Smooth muscle cell (in vitro differentiated cells): ENCODE measurements around the gene PODNL1. TPM values are rescaled to one million over a fixed set of nuclear protein-coding genes. Genes with fewer than 3 reads are reported as not detected.
A peak's percentile ranks its signal among the peaks of the same experiment; 100 is the strongest.

Experiments used
- DNase-seq: peaks from one replicate; lab custom pipeline; 2025; ENCODE audit not compliant: unreplicated experiment; lab: John Stamatoyannopoulos, UW
- H2AFZ ChIP-seq: fragments of 200-600 bp; sonication (generic); 2 replicates; pipeline ENCODE4 v1.6.0; 2016; ENCODE audit warnings: antibody characterized with exemption, low read depth, mild to moderate bottlenecking
- H3F3A ChIP-seq: fragments of 200-600 bp; sonication (generic); 2 replicates; pipeline ENCODE4 v1.6.0; 2017; ENCODE audit warnings: antibody characterized with exemption, low read depth
- H3K27ac ChIP-seq: fragments of 200-600 bp; sonication (generic); 2 replicates; pipeline ENCODE4 v1.5.1; 2016; ENCODE audit warnings: low read depth, mild to moderate bottlenecking
- H3K27me3 ChIP-seq: fragments of 200-600 bp; sonication (generic); 2 replicates; pipeline ENCODE4 v1.6.1; 2016; ENCODE audit warnings: low read depth, mild to moderate bottlenecking
- H3K36me3 ChIP-seq: fragments of 200-600 bp; sonication (generic); 2 replicates; pipeline ENCODE4 v1.5.1; 2016; ENCODE audit warnings: low read depth
- H3K4me1 ChIP-seq: fragments of 200-600 bp; sonication (generic); 2 replicates; pipeline ENCODE4 v1.5.1; 2016; ENCODE audit warnings: low read depth
- H3K4me2 ChIP-seq: fragments of 200-600 bp; sonication (generic); 2 replicates; pipeline ENCODE4 v1.6.0; 2016; ENCODE audit warnings: mild to moderate bottlenecking
- H3K4me3 ChIP-seq: fragments of 200-600 bp; sonication (generic); 2 replicates; pipeline ENCODE4 v1.5.1; 2016; ENCODE audit warnings: mild to moderate bottlenecking
- H3K79me2 ChIP-seq: fragments of 200-600 bp; sonication (generic); 2 replicates; pipeline ENCODE4 v1.6.0; 2016; ENCODE audit warnings: low read depth, mild to moderate bottlenecking
- H3K9ac ChIP-seq: fragments of 200-600 bp; sonication (generic); 2 replicates; pipeline ENCODE4 v1.6.0; 2016; ENCODE audit warnings: low read depth
- H3K9me3 ChIP-seq: fragments of 200-600 bp; sonication (generic); replicated peaks from 2 replicates; pipeline ENCODE4 v1.5.1; 2016; ENCODE audit warnings: low read depth
- H4K20me1 ChIP-seq: fragments of 200-600 bp; sonication (generic); 2 replicates; pipeline ENCODE4 v1.6.0; 2016; ENCODE audit warnings: low read depth
- WGBS: methylation state at CpG from one replicate; pipeline ENCODE4 v1.1.7; 2016; ENCODE audit warnings: low lambda C conversion rate; 5-methylcytosine and 5-hydroxymethylcytosine counted together
- polyA plus RNA-seq: library from polyadenylated mRNA; unstranded; fragments of >200 nt; fragmentation: Nextera tagmentation; extraction: Ambion mirVana; gene quantifications from 2 replicates; pipeline ENCODE4 v1.2.1, GENCODE V29; 2016
- total RNA-seq: library from RNA; depleted of rRNA; stranded (reverse); fragments of >200 nt; gene quantifications from 2 replicates; pipeline ENCODE4 v1.2.3, GENCODE V29; 2014
- TF ChIP-seq, protein P1 (sequence below): fragments of 200-600 bp; sonication (generic); IDR thresholded peaks from 2 replicates; pipeline ENCODE4 v1.5.1; 2017; ENCODE audit warnings: borderline replicate concordance, mild to moderate bottlenecking, antibody characterized with exemption; ENCODE audit not compliant: insufficient read depth, poor library complexity, severe bottlenecking

Gene PODNL1
- total and polyA plus RNA-seq, 2 experiments from 2014 or later = 8.9 to 53.9 TPM

DNA sequence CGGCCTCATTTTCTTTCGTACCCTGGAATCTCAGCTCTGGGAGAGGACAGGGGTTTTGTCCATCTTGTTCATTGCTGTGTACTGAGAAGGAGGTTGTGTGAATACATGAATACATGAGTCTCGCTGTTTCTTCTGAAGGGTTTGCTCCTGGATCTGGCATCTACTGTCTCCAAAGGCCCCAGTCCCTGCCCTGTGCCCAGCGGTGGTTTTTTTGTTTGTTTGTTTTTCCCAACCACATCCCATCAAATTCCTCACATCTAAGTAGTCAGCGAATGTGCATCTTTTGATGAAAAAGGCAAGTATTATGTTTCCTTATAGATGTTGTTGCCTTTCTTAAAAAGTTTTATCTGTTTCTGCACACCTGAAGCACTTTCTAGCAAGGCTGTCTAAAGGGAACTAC, 26.6 kb upstream of the PODNL1 start:
- H2AFZ ChIP-seq = no peak overlapping the region
- no peak overlapping the region for H3K9ac ChIP-seq
- no peaks in the 10 kb centered on the region for H4K20me1 ChIP-seq
- peaks cover 9% of the 10 kb centered on the region for H3F3A ChIP-seq
- no peak overlapping the region for H3K4me2 ChIP-seq
- no peaks in the 10 kb centered on the region for H3K9me3 ChIP-seq
- no peak overlapping the region for H3K27ac ChIP-seq
- no peaks in the 10 kb centered on the region for H3K27me3 ChIP-seq
- H3K4me1 ChIP-seq = peaks cover 13% of the 10 kb centered on the region
- H3K79me2 ChIP-seq = no peaks in the 10 kb centered on the region
- DNase-seq = no peak
- no peak overlapping the region for H3K4me3 ChIP-seq
- TF ChIP-seq, protein P1, sequence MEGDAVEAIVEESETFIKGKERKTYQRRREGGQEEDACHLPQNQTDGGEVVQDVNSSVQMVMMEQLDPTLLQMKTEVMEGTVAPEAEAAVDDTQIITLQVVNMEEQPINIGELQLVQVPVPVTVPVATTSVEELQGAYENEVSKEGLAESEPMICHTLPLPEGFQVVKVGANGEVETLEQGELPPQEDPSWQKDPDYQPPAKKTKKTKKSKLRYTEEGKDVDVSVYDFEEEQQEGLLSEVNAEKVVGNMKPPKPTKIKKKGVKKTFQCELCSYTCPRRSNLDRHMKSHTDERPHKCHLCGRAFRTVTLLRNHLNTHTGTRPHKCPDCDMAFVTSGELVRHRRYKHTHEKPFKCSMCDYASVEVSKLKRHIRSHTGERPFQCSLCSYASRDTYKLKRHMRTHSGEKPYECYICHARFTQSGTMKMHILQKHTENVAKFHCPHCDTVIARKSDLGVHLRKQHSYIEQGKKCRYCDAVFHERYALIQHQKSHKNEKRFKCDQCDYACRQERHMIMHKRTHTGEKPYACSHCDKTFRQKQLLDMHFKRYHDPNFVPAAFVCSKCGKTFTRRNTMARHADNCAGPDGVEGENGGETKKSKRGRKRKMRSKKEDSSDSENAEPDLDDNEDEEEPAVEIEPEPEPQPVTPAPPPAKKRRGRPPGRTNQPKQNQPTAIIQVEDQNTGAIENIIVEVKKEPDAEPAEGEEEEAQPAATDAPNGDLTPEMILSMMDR = no peak
- no peaks in the 10 kb centered on the region for H3K36me3 ChIP-seq
- 80% methylated on average over 5 of the region's 5 CpGs for WGBS

DNA sequence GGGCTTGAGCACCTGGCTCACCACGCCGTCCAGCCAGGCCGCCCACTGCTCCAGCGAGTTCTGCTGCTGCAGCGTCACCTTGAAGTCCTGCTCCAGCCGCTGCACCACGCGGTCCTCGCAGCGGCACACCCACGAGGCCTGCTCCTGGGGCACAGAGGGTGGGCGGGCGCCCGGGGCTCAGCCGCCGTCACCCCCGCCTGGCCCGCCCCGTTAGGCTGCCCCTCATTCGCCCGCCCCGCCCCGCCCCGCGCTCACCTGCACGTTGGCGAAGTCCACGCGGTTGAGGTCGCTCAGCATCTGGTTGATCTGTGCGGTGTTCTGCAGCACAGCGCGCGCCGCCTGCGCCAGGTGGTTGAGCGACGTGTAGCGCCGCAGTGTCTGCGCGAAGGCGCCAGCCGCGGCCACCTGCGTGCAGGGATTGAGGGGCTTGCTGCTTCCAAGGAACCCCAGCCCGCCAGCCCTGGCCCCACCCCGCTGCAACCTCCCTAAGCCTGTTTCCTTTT, 25.4 kb upstream of the PODNL1 start:
- TF ChIP-seq, protein P1 = no peak
- 73% methylated on average over 28 of the region's 48 CpGs for WGBS
- H2AFZ ChIP-seq = no peak overlapping the region
- H3K9ac ChIP-seq = no peak overlapping the region
- no peaks in the 10 kb centered on the region for H3K79me2 ChIP-seq
- peak overlapping the region; percentile 83 for H3K4me2 ChIP-seq
- no peaks in the 10 kb centered on the region for H3K27me3 ChIP-seq
- H4K20me1 ChIP-seq = no peaks in the 10 kb centered on the region
- no peak for DNase-seq
- H3F3A ChIP-seq = peaks cover 9% of the 10 kb centered on the region
- H3K9me3 ChIP-seq = no peaks in the 10 kb centered on the region
- no peak overlapping the region for H3K4me3 ChIP-seq
- H3K36me3 ChIP-seq = no peaks in the 10 kb centered on the region
- H3K27ac ChIP-seq = no peak overlapping the region
- H3K4me1 ChIP-seq = peaks cover 13% of the 10 kb centered on the region

DNA sequence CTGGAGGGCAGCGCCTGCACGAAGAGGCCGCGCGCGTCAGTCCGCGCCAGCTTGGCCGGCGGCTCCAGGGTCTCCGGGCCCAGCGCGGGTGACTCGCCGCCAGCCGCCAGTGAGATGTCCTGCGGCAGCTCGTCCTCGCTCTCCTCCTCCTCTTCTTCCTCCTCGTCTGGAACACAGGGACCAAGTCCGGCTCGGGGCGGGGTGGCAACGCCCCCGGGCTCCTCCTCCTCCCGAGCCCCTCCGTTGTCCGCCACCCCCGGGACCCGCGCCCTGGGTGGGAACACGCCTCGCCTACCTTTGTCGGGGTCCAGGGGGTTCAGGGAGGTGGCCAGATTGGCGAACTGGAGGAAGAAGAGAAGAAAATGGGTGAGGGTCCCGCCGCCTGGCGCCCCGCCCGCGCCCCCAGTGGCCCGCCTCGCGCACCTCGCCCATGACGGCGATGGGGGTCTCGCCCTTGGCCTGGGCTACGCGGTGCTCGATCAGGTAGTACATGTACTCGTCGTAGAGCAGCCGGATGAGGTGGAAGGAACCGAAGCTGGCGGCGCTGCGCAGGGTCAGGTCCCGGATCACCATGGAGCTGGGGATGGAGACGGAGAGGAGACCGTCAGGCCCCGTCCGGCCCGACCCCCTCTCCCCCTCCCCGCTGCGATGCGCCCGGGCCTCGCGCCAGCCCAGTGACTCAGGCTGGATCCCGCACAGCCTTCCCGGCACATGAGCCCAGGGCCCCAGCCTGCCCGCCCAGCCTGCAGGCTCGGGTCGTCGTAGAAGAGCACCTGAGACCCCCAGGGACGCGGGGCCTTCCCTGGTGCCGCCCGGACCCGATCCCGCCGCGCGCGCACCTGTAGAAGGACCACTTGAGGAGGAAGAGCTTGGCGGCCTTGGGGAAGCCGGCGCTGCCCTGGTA, 24.7 kb upstream of the PODNL1 start:
- no peak for DNase-seq
- Histone ChIP-seq H3K36me3 (no peaks in the 10 kb centered on the region), H3K27ac (peak overlapping the region; percentile 31), H3K9me3 (no peaks in the 10 kb centered on the region), H3F3A (peaks cover 9% of the 10 kb centered on the region), H3K4me2 (peak overlapping the region; percentile 83), H2AFZ (no peak overlapping the region), H3K9ac (peak overlapping the region; percentile 60), H3K4me3 (peak overlapping the region; percentile 36), H3K79me2 (no peaks in the 10 kb centered on the region), H4K20me1 (no peaks in the 10 kb centered on the region), H3K27me3 (no peaks in the 10 kb centered on the region), H3K4me1 (peaks cover 13% of the 10 kb centered on the region)
- 31% methylated on average over 54 of the region's 89 CpGs for WGBS
- TF ChIP-seq, protein P1 = no peak
